Measurements from ENCODE around the gene FBRS.
A peak's percentile ranks its signal among the peaks of the same experiment; 100 is the strongest.

DNA sequence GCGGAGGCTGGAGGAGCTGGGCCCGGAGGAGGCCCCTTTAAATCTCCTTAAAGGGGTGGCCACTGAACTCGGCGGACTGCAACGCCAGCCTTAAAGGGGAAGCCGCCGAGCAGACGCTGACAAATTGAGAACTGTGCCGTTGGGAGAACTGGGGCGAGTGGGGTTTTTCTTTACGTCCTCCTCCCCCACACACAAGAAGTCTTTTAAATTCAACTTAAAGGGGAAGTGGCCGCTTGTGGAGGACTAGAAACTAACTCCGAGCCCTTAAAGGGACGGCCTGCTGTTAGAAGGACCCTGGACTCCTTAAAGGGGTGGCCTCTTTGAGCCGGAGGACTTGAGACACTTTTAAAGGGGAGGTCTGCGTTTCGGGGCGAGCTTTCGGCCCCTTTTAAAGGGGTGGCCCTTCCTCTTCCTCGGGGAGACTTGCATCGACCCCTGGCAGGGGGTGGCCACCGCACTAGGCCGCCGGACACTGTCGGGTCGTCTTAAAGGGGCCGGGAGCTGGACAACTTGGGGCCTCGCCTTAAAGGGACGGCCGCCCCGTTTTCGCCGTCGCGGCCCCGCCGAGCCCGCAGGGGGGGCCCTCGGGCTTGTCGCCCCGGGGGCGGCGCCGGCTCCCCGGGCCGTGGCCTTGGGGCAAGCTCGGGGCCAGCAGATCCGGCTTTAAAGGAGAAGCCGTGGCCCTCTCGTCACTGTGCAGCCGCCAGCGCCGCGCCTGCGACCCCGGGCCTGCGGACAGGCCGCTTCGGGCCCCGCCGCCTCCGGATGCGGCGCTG, 688 bp downstream of the FBRS start:
- TF ChIP-seq CTCF (IDR thresholded peaks at IDR 0.05) (peak in 3 of 4 experiments; percentile 19 to 35 (median 31)), POLR2A (IDR thresholded peaks at IDR 0.05) (peak; percentile 16 to 36), POLR2AphosphoS5 (IDR thresholded peaks at IDR 0.05) (no peak), EP300 (IDR thresholded peaks at IDR 0.05) (no peak)

Measured in gastroesophageal sphincter (tissue), 3 donors.